Amniotic epithelial cell (primary cell): Measurements from ENCODE around the gene FAM24A.
A peak's percentile ranks its signal among the peaks of the same experiment; 100 is the strongest.
"Not testable (repeated sequence)": the region's sequence is repeated elsewhere in the genome, so short reads cannot be mapped to it uniquely, and the experiment has no call there.

ENCODE experiments used
- DNase-seq: peaks from one replicate; pipeline ENCODE4 v3.0.0-alpha.2; 2010; ENCODE audit warnings: low read depth

FAM24A gene, protein sequence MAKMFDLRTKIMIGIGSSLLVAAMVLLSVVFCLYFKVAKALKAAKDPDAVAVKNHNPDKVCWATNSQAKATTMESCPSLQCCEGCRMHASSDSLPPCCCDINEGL

DNA sequence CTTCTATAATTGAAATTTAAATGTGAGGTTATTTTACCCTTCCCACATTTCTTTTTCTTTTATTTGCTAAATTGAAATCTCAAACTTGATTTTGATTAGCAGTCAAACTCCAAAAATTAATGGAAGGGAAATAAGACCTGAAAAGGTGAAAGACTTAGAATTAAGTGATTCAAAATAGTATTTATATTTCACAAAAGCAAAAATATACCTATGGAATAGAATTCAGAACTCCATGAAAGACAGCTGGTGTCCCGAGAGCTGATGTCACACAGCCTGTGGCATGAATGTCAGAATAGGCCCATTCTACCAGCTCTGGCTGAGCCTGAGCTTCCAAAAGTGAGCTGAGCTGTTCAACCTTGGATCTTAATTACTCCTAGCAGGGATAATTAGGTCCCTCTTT lies at the start of gene FAM24A:
Gene FAM24A, plus strand, starts transcription at position 301 of the 400 bp plus-strand sequence. CDS start 1,025 bp downstream, outside the sequence.
- DNase-seq: no peak

DNA sequence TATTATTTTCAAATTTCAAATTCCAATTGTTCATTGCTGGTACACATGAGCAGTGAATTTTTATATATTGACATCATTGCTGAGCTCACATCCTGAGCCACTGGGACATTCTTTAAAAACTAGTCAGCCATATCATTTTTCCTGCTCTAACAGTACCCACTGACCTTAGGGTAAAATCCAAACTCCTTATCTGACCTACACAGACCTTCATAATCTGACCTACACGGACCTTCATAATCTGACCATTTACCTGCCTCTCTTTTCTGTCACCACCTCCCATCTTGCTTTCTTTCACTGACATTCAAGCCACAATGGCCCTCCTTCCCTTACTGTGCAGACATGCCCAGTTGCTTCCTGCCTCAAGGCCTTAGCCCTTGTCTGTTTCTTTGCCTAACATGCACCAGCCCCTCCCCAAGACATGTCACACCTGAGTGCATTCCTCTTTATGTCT lies 48.7 kb upstream of the FAM24A start:
- DNase-seq: peak; percentile 59

- no peak for DNase-seq
Observed at GRCh38 chr10:122863216-122864193, 46.9 kb upstream of the FAM24A start.

GRCh38 chr10:122864194-122864592 lies 46.2 kb upstream of the FAM24A start:
- DNase-seq: peak; percentile 31

DNA sequence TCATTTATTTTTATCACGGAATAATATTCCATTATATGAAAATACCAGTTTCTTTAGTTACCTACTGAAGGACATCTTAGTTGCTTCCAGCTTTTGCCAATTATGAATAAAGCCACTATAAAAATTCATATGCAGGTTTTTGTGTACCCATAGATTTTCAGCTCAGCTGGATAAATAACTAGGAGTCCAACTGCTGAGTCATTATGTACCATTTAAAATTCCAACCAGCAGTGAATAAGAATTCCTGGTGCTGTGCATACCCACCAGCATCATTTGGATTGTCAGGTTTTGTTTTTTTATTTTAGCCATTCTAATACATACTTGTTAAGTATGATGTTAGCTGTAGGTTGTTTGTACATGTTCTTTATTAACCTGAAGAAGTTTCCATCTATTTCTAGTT lies 45.5 kb upstream of the FAM24A start:
- DNase-seq: peak; percentile 32

DNA sequence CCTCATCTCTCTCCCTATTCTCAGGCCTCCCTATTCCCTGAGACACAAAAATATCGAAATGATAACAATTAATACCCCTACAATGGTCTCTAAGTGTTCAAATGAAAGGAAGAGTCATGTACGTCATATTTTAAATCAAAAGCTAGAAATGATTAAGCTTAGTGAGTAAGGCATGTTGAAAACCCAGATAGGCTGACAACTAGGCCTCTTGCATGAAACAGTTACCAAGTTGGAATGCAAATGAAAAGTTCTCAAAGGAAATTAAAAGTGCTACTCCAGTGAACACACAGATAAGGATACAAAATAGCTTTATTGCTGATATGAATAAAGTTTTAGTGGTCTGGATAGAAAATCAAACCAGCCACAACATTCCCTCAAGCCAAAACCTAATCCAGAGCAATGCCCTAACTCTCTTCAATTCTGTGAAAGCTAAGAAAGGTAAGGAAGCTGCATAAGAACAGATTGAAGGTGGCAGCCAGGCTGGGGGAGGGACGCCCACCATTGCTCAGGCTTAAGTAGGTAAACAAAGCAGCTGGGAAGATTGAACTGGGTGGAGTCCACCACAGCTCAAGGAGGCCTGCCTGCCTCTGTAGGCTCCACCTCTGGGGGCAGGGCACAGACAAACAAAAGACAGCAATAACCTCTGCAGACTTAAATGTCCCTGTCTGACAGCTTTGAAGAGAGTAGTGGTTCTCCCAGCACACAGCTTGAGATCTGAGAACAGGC lies 43.5 kb upstream of the FAM24A start:
- peak; percentile 70 for DNase-seq

GRCh38 chr10:122868768-122869167 lies 41.6 kb upstream of the FAM24A start:
- DNase-seq: not testable (repeated sequence)

DNA sequence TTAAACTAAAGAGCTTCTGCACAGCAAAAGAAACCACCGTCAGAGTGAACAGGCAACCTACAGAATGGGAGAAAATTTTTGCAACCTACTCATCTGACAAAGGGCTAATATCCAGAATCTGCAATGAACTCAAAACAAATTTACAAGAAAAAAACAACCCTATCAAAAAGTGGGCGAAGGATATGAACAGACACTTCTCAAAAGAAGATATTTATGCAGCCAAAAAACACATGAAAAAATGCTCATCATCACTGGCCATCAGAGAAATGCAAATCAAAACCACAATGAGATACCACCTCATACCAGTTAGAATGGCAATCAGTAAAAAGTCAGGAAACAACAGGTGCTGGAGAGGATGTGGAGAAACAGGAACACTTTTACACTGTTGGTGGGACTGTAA lies 38.5 kb upstream of the FAM24A start:
- not testable (repeated sequence) for DNase-seq

- DNase-seq: no peak
Observed at GRCh38 chr10:122875843-122876466, 34.5 kb upstream of the FAM24A start.

DNA sequence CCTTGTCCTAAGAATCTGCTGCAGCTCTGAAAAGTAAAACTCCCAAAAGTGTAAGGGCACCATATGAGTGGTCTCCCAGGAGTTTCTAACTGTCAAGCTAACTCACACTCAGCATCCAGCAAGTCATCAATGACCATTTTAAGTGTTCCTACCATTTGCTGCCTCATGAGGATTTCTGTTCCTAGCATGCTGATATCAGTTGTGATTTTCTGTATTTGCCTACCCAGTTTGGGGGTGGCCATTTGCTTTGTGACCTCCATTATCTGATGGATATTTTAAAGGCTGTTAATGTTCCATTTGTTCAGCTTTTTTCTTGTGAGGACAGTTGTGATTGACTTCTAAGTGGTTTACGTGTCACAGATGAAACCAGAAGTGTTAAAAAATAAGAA lies 33.9 kb upstream of the FAM24A start:
- DNase-seq: no peak

DNA sequence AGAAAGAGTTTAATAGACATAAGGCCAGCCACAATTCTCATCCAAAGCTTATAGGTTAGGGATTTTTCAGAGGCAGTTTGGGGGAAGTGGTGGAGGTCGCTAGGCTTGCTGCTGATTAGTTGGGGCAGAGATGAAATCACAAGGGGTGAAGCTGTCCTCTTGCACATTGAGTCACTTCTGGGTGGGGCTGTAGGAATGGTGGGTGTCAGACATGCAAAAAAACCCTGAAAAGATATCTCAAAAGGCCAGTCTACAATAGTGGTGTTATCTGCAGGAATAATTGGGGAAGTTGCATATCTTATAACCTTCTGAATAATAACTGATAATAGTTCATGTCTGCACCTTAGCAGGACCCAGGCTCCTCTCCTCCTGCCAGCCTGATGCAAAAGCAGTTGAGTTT lies 33.1 kb upstream of the FAM24A start:
- no peak for DNase-seq

- DNase-seq: peak; percentile 16
Observed at GRCh38 chr10:122878799-122879338, 31.5 kb upstream of the FAM24A start.

DNA sequence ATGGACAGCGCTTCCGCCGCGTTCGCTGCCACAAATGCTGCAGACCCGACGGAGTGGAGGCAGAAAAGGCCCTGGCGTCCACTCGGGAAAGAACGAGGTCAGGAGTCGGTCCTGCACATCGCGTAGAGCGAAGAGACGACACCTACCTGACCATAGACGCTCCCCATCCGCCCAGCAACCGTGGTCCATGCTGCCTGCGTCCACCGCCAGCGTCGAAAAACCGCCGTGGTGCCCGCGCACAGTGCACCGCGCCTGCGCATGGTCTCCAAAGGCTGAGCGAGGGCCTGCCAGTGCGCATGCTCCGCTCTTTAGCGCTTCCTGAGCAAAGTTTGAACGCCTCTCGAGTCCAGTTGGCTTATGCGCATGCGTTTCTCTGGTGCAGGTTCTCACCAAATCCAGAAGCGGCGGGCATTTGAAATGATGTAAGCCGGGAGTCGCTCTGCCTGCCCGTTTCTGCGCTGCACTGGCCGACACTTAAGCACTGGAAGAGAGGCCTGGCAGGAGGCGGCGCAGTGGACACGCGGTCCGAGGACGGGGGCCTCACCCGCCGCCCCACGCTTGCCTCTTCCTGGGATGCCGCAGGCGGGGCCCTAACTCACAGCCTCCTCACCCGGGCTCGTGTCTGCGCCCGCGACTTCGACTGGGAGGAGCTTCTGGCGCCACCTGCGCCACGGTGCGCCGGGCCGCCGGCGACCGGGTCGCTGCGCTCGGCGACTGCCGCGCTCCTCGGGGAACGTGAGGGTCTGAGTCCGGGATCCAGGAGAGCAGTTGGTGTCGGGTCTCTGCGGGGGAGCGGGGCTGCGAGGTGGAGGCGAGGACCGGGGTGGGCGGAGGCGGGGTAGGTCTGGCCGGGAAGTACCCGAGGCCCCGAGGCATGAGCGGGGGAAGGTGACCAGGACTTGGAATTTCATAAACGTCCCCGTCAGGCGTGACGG lies 30.8 kb upstream of the FAM24A start, which contains the start of gene FAM24B:
Gene FAM24B, minus strand, starts transcription at position 243 of the 935 bp plus-strand sequence. CDS start 29,066 bp downstream, outside the sequence.
- DNase-seq: peak; percentile 96

DNA sequence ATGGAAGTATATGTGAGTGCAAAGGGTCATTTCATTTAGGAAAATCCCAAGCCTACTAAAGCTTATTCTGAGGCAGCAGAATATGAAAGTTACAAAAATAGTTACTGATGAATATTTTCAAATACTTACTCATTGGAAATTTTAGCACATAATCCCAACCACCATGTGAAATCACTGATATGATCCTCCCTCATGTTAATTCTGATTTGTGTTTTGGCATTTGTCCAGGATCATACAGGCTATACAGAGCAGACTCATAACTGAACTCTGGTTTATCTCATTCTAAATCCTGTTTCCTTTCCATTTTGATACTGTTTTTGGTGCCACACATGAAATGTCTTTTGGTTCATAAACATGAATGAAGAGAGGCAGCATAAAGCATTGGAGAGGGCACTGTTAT lies 27.6 kb upstream of the FAM24A start:
- DNase-seq: peak; percentile 20

GRCh38 chr10:122884166-122884565 lies 26.2 kb upstream of the FAM24A start:
- DNase-seq: peak; percentile 29

GRCh38 chr10:122894261-122894944 lies 16.0 kb upstream of the FAM24A start:
- no peak for DNase-seq

DNA sequence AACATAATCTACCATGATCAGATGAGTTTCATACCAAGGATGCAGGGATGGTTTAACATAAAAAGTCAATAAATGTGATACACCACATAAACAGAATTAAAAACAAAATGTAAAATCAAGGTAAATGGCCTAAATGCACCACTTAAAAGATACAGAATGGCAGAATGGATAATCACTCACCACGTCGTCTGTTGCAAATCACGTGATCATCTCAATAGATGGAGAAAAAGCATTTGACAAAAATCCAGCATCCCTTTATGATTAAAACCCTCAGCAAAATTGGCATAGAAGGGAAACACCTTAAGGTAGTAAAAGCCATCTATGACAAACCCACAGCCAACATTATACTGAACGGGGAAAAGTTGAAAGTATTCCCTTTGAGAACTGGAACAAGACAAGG lies 6.5 kb upstream of the FAM24A start:
- not testable (repeated sequence) for DNase-seq

DNA sequence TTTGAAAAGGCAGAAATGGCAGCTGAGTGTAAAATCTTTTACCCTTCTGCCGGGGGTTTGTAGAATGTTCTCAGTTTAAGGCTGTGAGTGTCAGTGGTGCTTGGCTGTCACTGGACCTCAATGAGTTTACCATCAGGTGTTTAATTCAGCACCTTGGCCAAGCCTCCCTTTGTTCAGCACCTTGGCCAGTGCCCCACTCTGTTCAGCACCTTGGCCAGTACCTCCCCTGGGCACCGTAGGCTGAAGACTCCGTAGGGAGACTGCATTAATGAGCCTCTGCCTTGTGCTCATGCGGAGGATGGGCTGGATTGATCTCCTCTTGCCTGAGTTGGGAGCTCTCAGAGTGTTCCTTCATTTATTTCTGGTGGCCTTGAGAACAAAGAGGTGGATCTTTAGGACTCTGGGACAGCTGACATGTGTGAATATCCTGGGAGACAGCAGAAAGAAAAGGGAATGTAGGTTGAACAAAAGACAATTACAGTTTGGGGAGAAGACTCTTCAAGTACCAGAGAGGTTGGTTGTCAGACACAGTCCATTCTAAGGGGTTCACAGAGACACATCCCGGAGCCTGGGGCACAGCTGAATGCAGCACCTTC lies 1.6 kb downstream of the FAM24A start:
- peak; percentile 46 for DNase-seq

- no peak for DNase-seq
Observed at GRCh38 chr10:122915700-122916099, 5.3 kb downstream of the FAM24A start.

- DNase-seq: no peak
Observed at GRCh38 chr10:122930140-122930539, 19.7 kb downstream of the FAM24A start.
